ENCODE data around the gene FHOD3.

DNA sequence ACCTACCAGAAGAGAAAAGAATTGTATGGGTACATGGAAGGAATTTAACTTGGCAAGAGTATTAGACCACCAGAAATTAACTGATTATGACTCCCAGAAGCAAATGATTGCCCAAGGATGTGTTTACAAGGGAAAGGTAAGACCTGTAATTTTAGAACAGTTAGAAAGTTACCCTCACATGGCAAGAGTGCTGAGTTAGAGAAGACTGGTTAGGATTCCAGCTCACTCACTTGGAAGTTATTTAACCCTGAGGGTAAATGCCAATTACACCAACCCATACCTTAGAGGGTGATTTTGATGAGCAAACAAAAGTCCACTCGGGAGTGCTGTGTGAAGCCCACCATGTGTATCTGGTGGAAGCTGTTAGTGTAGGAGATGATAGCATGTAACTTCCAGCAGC is 361.1 kb downstream of the FHOD3 start:
- no peak for TF ChIP-seq CTCF (conservative IDR thresholded peaks at IDR 0.05)
- TF ChIP-seq EZH2 (IDR thresholded peaks at IDR 0.05; ENCODE audit: low read depth) = no peak

Data from PC-9 (cell line).